C4-2B (cell line): ENCODE measurements around the gene PAK2.

Experiments
- ZFX ChIP-seq: fragments of 450-650 bp; IDR thresholded peaks from 2 replicates; pipeline ENCODE4 v1.6.1; 2017
- TF ChIP-seq, protein P1 (sequence below): fragments of 450-650 bp; conservative IDR thresholded peaks from 2 replicates; pipeline ENCODE4 v1.5.1; 2017; ENCODE audit warnings: mild to moderate bottlenecking

- TF ChIP-seq, protein P1, sequence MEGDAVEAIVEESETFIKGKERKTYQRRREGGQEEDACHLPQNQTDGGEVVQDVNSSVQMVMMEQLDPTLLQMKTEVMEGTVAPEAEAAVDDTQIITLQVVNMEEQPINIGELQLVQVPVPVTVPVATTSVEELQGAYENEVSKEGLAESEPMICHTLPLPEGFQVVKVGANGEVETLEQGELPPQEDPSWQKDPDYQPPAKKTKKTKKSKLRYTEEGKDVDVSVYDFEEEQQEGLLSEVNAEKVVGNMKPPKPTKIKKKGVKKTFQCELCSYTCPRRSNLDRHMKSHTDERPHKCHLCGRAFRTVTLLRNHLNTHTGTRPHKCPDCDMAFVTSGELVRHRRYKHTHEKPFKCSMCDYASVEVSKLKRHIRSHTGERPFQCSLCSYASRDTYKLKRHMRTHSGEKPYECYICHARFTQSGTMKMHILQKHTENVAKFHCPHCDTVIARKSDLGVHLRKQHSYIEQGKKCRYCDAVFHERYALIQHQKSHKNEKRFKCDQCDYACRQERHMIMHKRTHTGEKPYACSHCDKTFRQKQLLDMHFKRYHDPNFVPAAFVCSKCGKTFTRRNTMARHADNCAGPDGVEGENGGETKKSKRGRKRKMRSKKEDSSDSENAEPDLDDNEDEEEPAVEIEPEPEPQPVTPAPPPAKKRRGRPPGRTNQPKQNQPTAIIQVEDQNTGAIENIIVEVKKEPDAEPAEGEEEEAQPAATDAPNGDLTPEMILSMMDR, result no peak
- no peak for TF ChIP-seq ZFX
Measured at GRCh38 chr3:196796317-196796716, 56.7 kb downstream of the PAK2 start.
